Endothelial cell of umbilical vein (primary cell): ENCODE data around the gene SLC2A8. TPM values are rescaled to one million over a fixed set of nuclear protein-coding genes. Genes with fewer than 3 reads are reported as not detected.

ENCODE experiments used
- BruUV-seq: library from RNA; stranded (reverse); fragments of 400-500 nt; replicated peaks from 2 replicates; lab custom pipeline; 2021; lab: Mats Ljungman, UMichigan
- CTCF ChIA-PET: fragments of 300-600, 350-600 bp; sonication (Branson Sonifier 250); formaldehyde crosslinking; loops from one replicate; lab custom pipeline; 2021; ENCODE audit warnings: antibody characterized with exemption, inconsistent platforms; lab: Charles Lee
- POLR2A ChIA-PET: fragments of 300-600, 350-600 bp; sonication (Branson Sonifier 250); formaldehyde crosslinking; loops from one replicate; lab custom pipeline; 2021; ENCODE audit warnings: antibody characterized with exemption, inconsistent platforms; lab: Charles Lee
- DNase-seq: peaks from one replicate; pipeline ENCODE4 v3.0.0-alpha.2; 2011; ENCODE audit warnings: low read depth, low spot score
- FAIRE-seq: peaks from 2 replicates; lab custom pipeline; 2011; peaks lifted over from hg19 to GRCh38; lab: Jason Lieb, UNC
- H2AFZ ChIP-seq: 2 replicates; pipeline ENCODE4 v1.6.0; 2012; ENCODE audit warnings: low read depth, low read length, control low read depth, inconsistent platforms
- H3K27ac ChIP-seq: 2 replicates; pipeline ENCODE4 v1.5.1; 2011; ENCODE audit warnings: low read depth, mild to moderate bottlenecking, control low read depth, low read length, moderate library complexity; ENCODE audit not compliant: insufficient read depth
- H3K27me3 ChIP-seq, 2 experiments: 2 replicates each; pipeline versions ENCODE4 v1.6.0 to v1.6.1; 2011; ENCODE audit warnings: low read length in 2 of 2, mixed read lengths in 1 of 2; ENCODE audit not compliant: control insufficient read depth in 2 of 2, insufficient read depth in 2 of 2
- H3K36me3 ChIP-seq, 2 experiments: 2 replicates in 1 of 2; 3 replicates in 1 of 2; pipeline ENCODE4 v1.5.1; 2011; ENCODE audit warnings: low read length in 2 of 2, mild to moderate bottlenecking in 1 of 2, moderate library complexity in 1 of 2; ENCODE audit not compliant: control insufficient read depth in 2 of 2, insufficient read depth in 2 of 2; ENCODE audit errors: extremely low read depth in 1 of 2
- H3K4me1 ChIP-seq: 3 replicates; pipeline ENCODE4 v1.5.1; 2011; ENCODE audit warnings: mild to moderate bottlenecking, low read length; ENCODE audit not compliant: control insufficient read depth, insufficient read depth; ENCODE audit errors: extremely low read depth
- H3K4me2 ChIP-seq: 2 replicates; pipeline ENCODE4 v1.6.1; 2011; ENCODE audit warnings: low read length, control low read depth, mixed read lengths; ENCODE audit not compliant: insufficient read depth
- H3K4me3 ChIP-seq, 3 experiments: fragments of 200-600 bp in 1 of 3; sonication (generic), shearing (Covaris generic) in 1 of 3; replicated peaks in 1 of 3; 2 replicates each; pipeline ENCODE4 v1.5.1; 2011 to 2016; ENCODE audit warnings: control low read depth in 3 of 3, low read length in 3 of 3, mild to moderate bottlenecking in 2 of 3, inconsistent platforms in 1 of 3, low read depth in 1 of 3, moderate library complexity in 1 of 3; ENCODE audit not compliant: insufficient read depth in 1 of 3
- H3K79me2 ChIP-seq: 2 replicates; pipeline ENCODE4 v1.6.0; 2012; ENCODE audit warnings: low read length, inconsistent platforms; ENCODE audit not compliant: control insufficient read depth, insufficient read depth
- H3K9ac ChIP-seq: replicated peaks from 2 replicates; pipeline ENCODE3; 2011; ENCODE audit warnings: low read length, control low read depth; ENCODE audit not compliant: insufficient read depth; ENCODE audit errors: extremely low read depth
- H3K9me1 ChIP-seq: replicated peaks from 3 replicates; pipeline ENCODE4 v1.6.0; 2011; ENCODE audit warnings: mild to moderate bottlenecking, low read length; ENCODE audit not compliant: control insufficient read depth, insufficient read depth; ENCODE audit errors: extremely low read depth
- H3K9me3 ChIP-seq: replicated peaks from 2 replicates; pipeline ENCODE4 v1.5.1; 2012; ENCODE audit warnings: low read length, inconsistent platforms; ENCODE audit not compliant: control insufficient read depth, insufficient read depth
- H4K20me1 ChIP-seq: replicated peaks from 2 replicates; pipeline ENCODE3; 2011; ENCODE audit warnings: mild to moderate bottlenecking, low read length; ENCODE audit not compliant: control insufficient read depth, insufficient read depth; ENCODE audit errors: extremely low read depth
- CTCF ChIP-seq, 2 donors: IDR thresholded peaks; 1 replicate in 1 of 2; 2 replicates in 1 of 2; pipeline ENCODE4 v1.5.1; 2011; ENCODE audit warnings: low read length in 2 of 2, mild to moderate bottlenecking in 2 of 2, moderate library complexity in 2 of 2, control low read depth in 1 of 2, inconsistent platforms in 1 of 2, low read depth in 1 of 2; ENCODE audit not compliant: insufficient read depth in 1 of 2; ENCODE audit errors: extremely low read depth in 1 of 2
- GATA2 ChIP-seq: IDR thresholded peaks from 2 replicates; pipeline ENCODE4 v1.7.0; 2011; ENCODE audit warnings: low read depth, mild to moderate bottlenecking, moderate library complexity, mixed read lengths, low read length; ENCODE audit not compliant: insufficient read length, insufficient read depth
- JUN ChIP-seq: IDR thresholded peaks from 2 replicates; pipeline ENCODE4 v1.6.1; 2011; ENCODE audit warnings: borderline replicate concordance, low read depth; ENCODE audit not compliant: insufficient read length, insufficient read depth
- dilution Hi-C: fragments of 300-500 bp; cut with MboI; formaldehyde crosslinking; loops from one replicate; pipeline ENCODE4 v1.15.0; 2019; ENCODE audit warnings: low sequenced_read_pairs; ENCODE audit not compliant: extremely low pct_ligation_motif_present
- intact Hi-C: fragments of 100-400 bp; cut with micrococcal nuclease; formaldehyde crosslinking; loops from one replicate; pipeline ENCODE4 v1.10.0; 2022
- polyA plus RNA-seq, 4 experiments: library from polyadenylated mRNA; depleted of rRNA in 3 of 4; stranded (reverse) in 3 of 4; unstranded in 1 of 4; fragments of >200 nt; gene quantifications; 2 replicates each; pipeline versions ENCODE4 v1.2.1 to v1.2.3, GENCODE V29; 2011 to 2012; ENCODE audit warnings: missing spikeins in 1 of 4
- total RNA-seq: library from RNA; stranded (reverse); gene quantifications from 2 replicates; pipeline ENCODE4 v1.2.3, GENCODE V29; 2021

Gene SLC2A8
- total and polyA plus RNA-seq, 2 donors (not counting 3 experiments of a cell fraction or from before 2014, with no cell fraction given) = 19.3 to 26.1 TPM

GRCh38 chr9:127392976-127393375 lies 4.0 kb upstream of the SLC2A8 start:
- ChIA-PET CTCF (interaction anchor here (0.6 to 2.4 kb wide), 8 partner anchors 14 to 188 kb away, joined by 3 to 15 read pairs (median 3); no protein-coding TSS in a partner anchor), POLR2A (no interaction called here)
- BruUV-seq = no TSS peak

More at GRCh38 chr9:127392976-127393375, 4.0 kb upstream of the SLC2A8 start:
- dilution Hi-C loops (no loop called here), intact Hi-C loops (no loop called here)
- Histone ChIP-seq H2AFZ (no peak overlapping the region), H3K27me3 (peaks cover 2 to 4% of the 10 kb centered on the region in 2 experiments), H3K4me1 (peaks cover 6% of the 10 kb centered on the region), H3K9ac (no peak overlapping the region), H3K27ac (no peak overlapping the region), H3K79me2 (no peaks in the 10 kb centered on the region), H3K4me2 (no peak overlapping the region), H3K9me3 (no peaks in the 10 kb centered on the region), H3K4me3 (no peak overlapping the region), H4K20me1 (no peaks in the 10 kb centered on the region), H3K9me1 (no peaks in the 10 kb centered on the region), H3K36me3 (no peaks in the 10 kb centered on the region)
- DNase-seq = no peak
- FAIRE-seq = no peak
- TF ChIP-seq GATA2 (no peak), CTCF (IDR thresholded peaks at IDR 0.05; ENCODE audit: extremely low read depth in 1 of 2, insufficient read depth in 1 of 2, low read depth in 1 of 2, low read length in 2 of 2) (no peak), JUN (no peak)
